Neural progenitor cell (in vitro differentiated cells): ENCODE data around the gene REN. TPM values are rescaled to one million over a fixed set of nuclear protein-coding genes. Genes with fewer than 3 reads are reported as not detected.

ENCODE experiments used
- DNase-seq: peaks from one replicate; pipeline ENCODE4 v3.0.0-alpha.2; 2016; ENCODE audit warnings: low spot score
- H2AFZ ChIP-seq: fragments of 200-600 bp; sonication (generic); replicated peaks from 2 replicates; pipeline ENCODE4 v1.6.1; 2016; ENCODE audit warnings: antibody characterized with exemption
- H3F3A ChIP-seq: fragments of 200-600 bp; sonication (generic); 2 replicates; pipeline ENCODE4 v1.6.1; 2016; ENCODE audit warnings: antibody characterized with exemption, low read depth
- H3K27ac ChIP-seq: fragments of 200-600 bp; sonication (generic); 2 replicates; pipeline ENCODE4 v1.5.1; 2016; ENCODE audit warnings: mild to moderate bottlenecking
- H3K27me3 ChIP-seq: fragments of 200-600 bp; sonication (generic); 2 replicates; pipeline ENCODE4 v1.6.1; 2016; ENCODE audit warnings: mild to moderate bottlenecking, moderate library complexity
- H3K36me3 ChIP-seq: fragments of 200-600 bp; sonication (generic); 2 replicates; pipeline ENCODE4 v1.5.1; 2016
- H3K4me1 ChIP-seq: fragments of 200-600 bp; sonication (generic); 2 replicates; pipeline ENCODE4 v1.6.1; 2016; ENCODE audit warnings: mixed run types
- H3K4me2 ChIP-seq: fragments of 200-600 bp; sonication (generic); 2 replicates; pipeline ENCODE4 v1.6.1; 2016
- H3K4me3 ChIP-seq: fragments of 200-600 bp; sonication (generic); 2 replicates; pipeline ENCODE4 v1.5.1; 2016
- H3K79me2 ChIP-seq: fragments of 200-600 bp; sonication (generic); 2 replicates; pipeline ENCODE4 v1.6.1; 2016; ENCODE audit warnings: low read depth
- H3K9ac ChIP-seq: fragments of 200-600 bp; sonication (generic); 2 replicates; pipeline ENCODE4 v1.6.1; 2016
- H3K9me3 ChIP-seq: fragments of 200-600 bp; sonication (generic); 2 replicates; pipeline ENCODE4 v1.5.1; 2016; ENCODE audit warnings: low read depth
- H4K20me1 ChIP-seq: fragments of 200-600 bp; sonication (generic); 2 replicates; pipeline ENCODE4 v1.6.1; 2016; ENCODE audit warnings: low read depth
- H3K27ac Mint-ChIP-seq: 3 replicates; pipeline ENCODE4 v1.8.0; 2021; ENCODE audit warnings: mixed read lengths
- H3K27me3 Mint-ChIP-seq: 2 replicates; pipeline ENCODE4 v1.8.0; 2022; ENCODE audit warnings: low read depth, mild to moderate bottlenecking, inconsistent platforms, moderate library complexity, mixed read lengths; ENCODE audit not compliant: insufficient read depth
- H3K36me3 Mint-ChIP-seq: 3 replicates; pipeline ENCODE4 v1.8.0; 2021; ENCODE audit warnings: mixed read lengths
- H3K4me1 Mint-ChIP-seq: 3 replicates; pipeline ENCODE4 v1.8.0; 2021; ENCODE audit warnings: mixed read lengths
- H3K4me3 Mint-ChIP-seq: 3 replicates; pipeline ENCODE4 v1.8.0; 2021; ENCODE audit warnings: mild to moderate bottlenecking, moderate library complexity, mixed read lengths
- H3K9me3 Mint-ChIP-seq: 3 replicates; pipeline ENCODE4 v1.8.0; 2020; ENCODE audit warnings: mixed read lengths
- EZH2 ChIP-seq: fragments of 200-600 bp; sonication (generic); IDR thresholded peaks from 2 replicates; pipeline ENCODE4 v1.6.1; 2017; ENCODE audit warnings: antibody characterized with exemption, mild to moderate bottlenecking, moderate library complexity
- EZH2phosphoT487 ChIP-seq: fragments of 200-600 bp; sonication (generic); IDR thresholded peaks from 2 replicates; pipeline ENCODE4 v1.6.1; 2017; ENCODE audit warnings: antibody characterized with exemption
- total RNA-seq: library from RNA; depleted of rRNA; stranded (reverse); fragments of >200 nt; gene quantifications from 2 replicates; pipeline ENCODE4 v1.2.3, GENCODE V29; 2015; ENCODE audit warnings: low replicate concordance
- TF ChIP-seq, protein P1 (sequence below): fragments of 200-600 bp; sonication (generic); IDR thresholded peaks from 2 replicates; pipeline ENCODE4 v1.5.1; 2017; ENCODE audit warnings: antibody characterized with exemption, mild to moderate bottlenecking

The REN gene
- total RNA-seq, 1 donor from 2014 or later = not detected

DNA sequence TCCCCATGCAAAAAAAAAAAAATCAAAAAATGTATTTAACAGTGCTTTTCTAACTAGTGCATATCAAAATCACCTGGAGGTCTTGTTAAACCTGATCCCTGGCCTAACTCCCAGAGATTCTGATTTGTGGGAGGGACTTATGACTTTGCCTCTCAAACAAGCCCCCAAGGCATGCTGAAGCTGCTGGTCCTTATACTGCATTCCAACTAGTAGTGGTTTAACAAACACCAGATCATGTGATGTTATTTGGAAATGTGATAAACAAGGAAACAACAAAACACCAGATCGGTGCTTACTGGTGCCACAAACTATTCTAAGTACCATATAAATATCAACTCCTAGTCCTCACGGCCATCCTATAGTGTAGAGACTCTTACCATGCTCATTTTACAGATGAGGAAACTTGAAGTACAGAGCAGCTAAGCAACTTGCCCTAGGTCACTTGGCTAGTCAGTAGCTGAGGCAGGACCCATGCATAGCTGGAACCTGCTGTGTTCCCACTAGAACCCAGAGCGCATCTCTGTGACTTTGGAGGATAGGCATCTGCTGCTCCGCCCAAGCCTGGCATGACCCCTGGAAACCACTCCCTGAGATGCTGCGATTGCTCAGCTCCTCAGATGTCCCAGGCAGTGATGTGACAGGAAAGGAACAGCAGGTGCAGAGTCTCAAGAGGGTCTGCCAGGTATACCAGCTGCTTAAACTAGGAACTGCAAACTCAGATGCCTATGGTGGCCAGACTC lies 55.1 kb downstream of the REN start:
- no peak overlapping the region for H3K27ac Mint-ChIP-seq
- H4K20me1 ChIP-seq = peaks cover 95% of the 10 kb centered on the region
- no peak overlapping the region for H3K9ac ChIP-seq
- TF ChIP-seq, protein P1, sequence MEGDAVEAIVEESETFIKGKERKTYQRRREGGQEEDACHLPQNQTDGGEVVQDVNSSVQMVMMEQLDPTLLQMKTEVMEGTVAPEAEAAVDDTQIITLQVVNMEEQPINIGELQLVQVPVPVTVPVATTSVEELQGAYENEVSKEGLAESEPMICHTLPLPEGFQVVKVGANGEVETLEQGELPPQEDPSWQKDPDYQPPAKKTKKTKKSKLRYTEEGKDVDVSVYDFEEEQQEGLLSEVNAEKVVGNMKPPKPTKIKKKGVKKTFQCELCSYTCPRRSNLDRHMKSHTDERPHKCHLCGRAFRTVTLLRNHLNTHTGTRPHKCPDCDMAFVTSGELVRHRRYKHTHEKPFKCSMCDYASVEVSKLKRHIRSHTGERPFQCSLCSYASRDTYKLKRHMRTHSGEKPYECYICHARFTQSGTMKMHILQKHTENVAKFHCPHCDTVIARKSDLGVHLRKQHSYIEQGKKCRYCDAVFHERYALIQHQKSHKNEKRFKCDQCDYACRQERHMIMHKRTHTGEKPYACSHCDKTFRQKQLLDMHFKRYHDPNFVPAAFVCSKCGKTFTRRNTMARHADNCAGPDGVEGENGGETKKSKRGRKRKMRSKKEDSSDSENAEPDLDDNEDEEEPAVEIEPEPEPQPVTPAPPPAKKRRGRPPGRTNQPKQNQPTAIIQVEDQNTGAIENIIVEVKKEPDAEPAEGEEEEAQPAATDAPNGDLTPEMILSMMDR = no peak
- TF ChIP-seq EZH2 (no peak), EZH2phosphoT487 (no peak)
- DNase-seq = no peak
- H3K27me3 Mint-ChIP-seq = peaks cover 6% of the 10 kb centered on the region
- H3K4me1 Mint-ChIP-seq = peaks cover 56% of the 10 kb centered on the region
- peaks cover 38% of the 10 kb centered on the region for H3F3A ChIP-seq
- H3K27me3 ChIP-seq = peaks cover 6% of the 10 kb centered on the region
- H3K36me3 ChIP-seq = no peaks in the 10 kb centered on the region
- H3K79me2 ChIP-seq = peaks cover 82% of the 10 kb centered on the region
- no peak overlapping the region for H2AFZ ChIP-seq
- peaks cover 20% of the 10 kb centered on the region for H3K4me1 ChIP-seq
- H3K27ac ChIP-seq = no peak overlapping the region
- H3K4me3 Mint-ChIP-seq = no peak overlapping the region
- H3K4me2 ChIP-seq = no peak overlapping the region
- no peaks in the 10 kb centered on the region for H3K9me3 ChIP-seq
- H3K36me3 Mint-ChIP-seq = peaks cover 9% of the 10 kb centered on the region
- no peaks in the 10 kb centered on the region for H3K9me3 Mint-ChIP-seq
- no peak overlapping the region for H3K4me3 ChIP-seq

DNA sequence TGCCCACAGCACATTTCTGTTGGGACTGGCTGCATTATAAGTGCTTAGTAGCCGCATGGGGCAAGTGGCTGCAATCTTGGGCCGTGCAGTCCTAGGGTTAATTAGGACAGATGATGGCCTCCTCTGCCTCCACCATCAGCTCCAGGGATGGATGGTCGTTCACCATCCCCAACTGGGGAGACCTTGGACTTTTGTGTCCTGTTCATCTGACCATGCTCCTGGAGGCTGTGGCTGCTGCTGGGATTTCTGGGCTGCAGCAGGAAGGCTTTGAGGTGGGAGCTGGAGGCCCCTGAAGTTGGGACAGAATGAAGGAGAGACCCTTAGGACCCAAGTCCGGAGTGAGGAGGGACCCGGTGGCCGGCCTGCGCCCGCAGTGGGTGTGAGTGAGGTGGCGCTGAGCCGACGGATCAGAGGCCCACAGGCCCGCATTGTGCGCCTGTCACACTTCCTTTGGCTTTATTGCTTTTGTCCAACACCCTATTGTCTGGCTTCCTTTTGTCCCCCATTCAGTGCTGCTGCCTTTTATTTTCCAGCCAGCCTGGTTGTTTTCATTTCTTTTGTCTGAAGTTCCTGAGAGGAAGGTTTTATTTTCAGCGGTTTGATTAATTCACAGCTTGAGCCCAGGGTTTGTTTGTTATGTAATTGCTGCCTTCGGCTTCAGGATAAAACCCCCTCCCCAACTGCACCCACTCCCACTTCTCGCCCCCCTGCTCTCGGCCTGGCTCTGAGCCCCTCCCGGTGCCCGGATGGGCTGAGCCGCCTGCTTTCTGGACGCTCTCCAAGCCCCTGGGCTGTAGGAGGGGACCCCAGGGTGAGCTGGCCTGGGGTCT lies 57.6 kb downstream of the REN start:
- Mint-ChIP-seq H3K9me3 (no peaks in the 10 kb centered on the region), H3K36me3 (peaks cover 1% of the 10 kb centered on the region), H3K4me3 (peak overlapping the region; percentile 49), H3K4me1 (peaks cover 59% of the 10 kb centered on the region), H3K27ac (peak overlapping the region; percentile 93), H3K27me3 (peaks cover 9% of the 10 kb centered on the region)
- Histone ChIP-seq H3K79me2 (peaks cover 89% of the 10 kb centered on the region), H3K27ac (no peak overlapping the region), H3K4me3 (peak overlapping the region; percentile 37), H3K9ac (no peak overlapping the region), H3K27me3 (peaks cover 6% of the 10 kb centered on the region), H3K4me2 (peak overlapping the region; percentile 82), H3K36me3 (no peaks in the 10 kb centered on the region), H4K20me1 (peaks cover 97% of the 10 kb centered on the region), H3K4me1 (peaks cover 41% of the 10 kb centered on the region), H3K9me3 (no peaks in the 10 kb centered on the region), H3F3A (peaks cover 50% of the 10 kb centered on the region), H2AFZ (no peak overlapping the region)
- peak; percentile 98 for TF ChIP-seq EZH2phosphoT487
- no peak for TF ChIP-seq EZH2
- peak; percentile 96 for DNase-seq

DNA sequence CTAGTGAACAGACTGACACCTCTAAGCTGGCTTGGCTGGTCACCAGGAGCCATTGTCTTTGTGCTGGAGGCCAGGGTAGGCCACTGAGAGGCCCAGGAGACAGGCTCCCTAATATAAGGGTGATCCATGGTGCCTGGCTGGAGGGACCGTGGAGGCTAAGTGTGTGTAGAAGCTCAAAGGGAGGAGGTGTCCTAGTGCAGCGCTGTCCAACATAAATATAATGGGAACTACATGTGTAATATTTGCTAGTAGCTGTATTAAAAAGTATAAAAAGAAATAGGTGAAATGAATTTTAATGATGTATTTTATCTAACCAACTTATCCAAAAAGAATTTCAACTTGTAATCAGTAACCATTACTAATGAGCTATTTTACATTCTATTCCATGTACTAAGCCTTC lies 58.2 kb downstream of the REN start:
- Histone ChIP-seq H3F3A (peaks cover 57% of the 10 kb centered on the region), H3K36me3 (no peaks in the 10 kb centered on the region), H3K79me2 (peaks cover 89% of the 10 kb centered on the region), H4K20me1 (peaks cover 97% of the 10 kb centered on the region), H3K27me3 (peaks cover 6% of the 10 kb centered on the region), H3K4me1 (peaks cover 47% of the 10 kb centered on the region), H3K4me2 (peak overlapping the region; percentile 82), H3K9ac (no peak overlapping the region), H3K4me3 (no peak overlapping the region), H3K27ac (no peak overlapping the region), H2AFZ (no peak overlapping the region), H3K9me3 (no peaks in the 10 kb centered on the region)
- Mint-ChIP-seq H3K27me3 (peaks cover 9% of the 10 kb centered on the region), H3K36me3 (peaks cover 1% of the 10 kb centered on the region), H3K27ac (peak overlapping the region; percentile 93), H3K4me1 (peaks cover 59% of the 10 kb centered on the region), H3K4me3 (no peak overlapping the region), H3K9me3 (no peaks in the 10 kb centered on the region)
- TF ChIP-seq EZH2 (no peak), EZH2phosphoT487 (no peak)
- TF ChIP-seq, protein P1 = no peak
- no peak for DNase-seq
